Erythroblast (primary cell): ENCODE results near the gene MAEA.

Experiments
- GATA1 ChIP-seq: IDR thresholded peaks from 2 replicates; pipeline ENCODE4 v1.6.1; 2011; ENCODE audit warnings: low read depth, mild to moderate bottlenecking, control low read depth, low read length, moderate library complexity
- POLR2A ChIP-seq: IDR thresholded peaks from 2 replicates; pipeline ENCODE4 v1.6.1; 2011; ENCODE audit warnings: mild to moderate bottlenecking, low read length

DNA sequence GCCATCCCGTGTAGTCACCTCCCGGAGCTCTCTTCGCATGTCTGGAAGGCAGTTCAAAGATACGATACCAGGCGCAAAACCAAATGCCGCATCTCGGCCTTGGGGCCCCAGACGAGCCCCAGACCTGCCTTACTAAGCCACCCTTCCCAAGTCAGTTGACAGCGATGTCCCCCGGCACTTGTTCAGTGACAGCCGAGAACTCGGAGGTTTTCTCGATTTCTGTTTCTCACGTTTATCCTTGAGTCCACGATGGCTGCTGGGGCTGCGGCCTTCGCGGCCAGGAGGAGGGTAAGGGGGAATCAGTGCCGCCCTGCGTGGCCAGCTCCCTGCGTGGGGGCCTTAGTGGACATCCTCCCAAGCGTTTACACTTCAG is 7.3 kb downstream of the MAEA start:
- TF ChIP-seq POLR2A: no peak
- TF ChIP-seq GATA1: no peak
